A204.1 (cell line): ENCODE data around the gene RGS14.
A peak's percentile ranks its signal among the peaks of the same experiment; 100 is the strongest.
"Not testable (repeated sequence)": the region's sequence is repeated elsewhere in the genome, so short reads cannot be mapped to it uniquely, and the experiment has no call there.

Experiments
- FAIRE-seq: peaks from 2 replicates; lab custom pipeline; 2012; peaks lifted over from hg19 to GRCh38; lab: Jason Lieb, UNC

RGS14 gene

GRCh38 chr5:177346820-177347219 lies 10.9 kb upstream of the RGS14 start:
- FAIRE-seq = no peak

GRCh38 chr5:177347699-177348098 lies 10.0 kb upstream of the RGS14 start:
- FAIRE-seq = no peak

GRCh38 chr5:177349362-177349647 lies 8.4 kb upstream of the RGS14 start:
- FAIRE-seq = no peak

DNA sequence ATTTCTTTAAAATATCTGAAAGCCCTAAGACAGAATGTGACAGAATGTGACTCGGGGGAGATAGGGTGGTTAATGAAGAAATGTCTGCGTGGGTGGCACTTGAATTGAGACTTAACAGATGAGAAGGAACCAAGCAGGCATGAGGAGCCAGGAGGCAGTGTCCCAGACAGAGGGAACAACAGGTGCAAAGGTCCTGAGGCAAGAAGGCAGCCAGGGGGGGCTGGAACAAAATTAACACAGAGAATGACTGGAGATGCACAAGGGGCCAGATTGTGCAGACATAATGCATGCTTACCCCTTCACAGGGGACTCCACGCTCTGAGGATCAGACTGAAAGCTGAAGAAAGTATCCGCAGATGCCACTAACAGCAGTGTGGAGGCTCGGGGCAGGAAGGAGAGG lies 8.0 kb upstream of the RGS14 start:
- FAIRE-seq = no peak

GRCh38 chr5:177350776-177351391 lies 6.8 kb upstream of the RGS14 start:
- no peak for FAIRE-seq

GRCh38 chr5:177351392-177352329 lies 6.1 kb upstream of the RGS14 start, which contains the start of gene LMAN2:
LMAN2 (minus strand) TSS chr5:177351668; CDS start chr5:177351647, 21 bp downstream.
- peak; percentile 65 for FAIRE-seq

- FAIRE-seq = no peak
Observed at GRCh38 chr5:177353093-177353492, 4.6 kb upstream of the RGS14 start.

DNA sequence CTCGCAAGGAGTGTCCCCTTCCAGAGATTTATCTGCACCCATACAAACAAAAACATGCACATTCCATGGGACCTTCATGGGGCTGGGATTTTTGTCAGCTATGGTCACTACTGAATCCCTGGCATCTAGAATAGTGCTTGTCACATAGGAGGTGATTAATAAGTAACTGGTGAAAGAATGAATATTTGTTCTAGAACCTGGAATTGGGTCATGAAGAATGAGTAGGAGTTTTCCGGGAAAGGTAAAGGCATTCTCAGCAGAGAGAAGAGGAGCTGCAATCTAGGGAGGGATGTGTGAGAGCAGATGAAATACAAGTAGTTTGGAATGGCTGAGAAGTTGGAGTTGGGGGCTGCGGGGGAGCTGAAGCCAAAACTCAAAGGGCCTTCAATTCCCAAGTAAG lies 3.5 kb upstream of the RGS14 start:
- no peak for FAIRE-seq

DNA sequence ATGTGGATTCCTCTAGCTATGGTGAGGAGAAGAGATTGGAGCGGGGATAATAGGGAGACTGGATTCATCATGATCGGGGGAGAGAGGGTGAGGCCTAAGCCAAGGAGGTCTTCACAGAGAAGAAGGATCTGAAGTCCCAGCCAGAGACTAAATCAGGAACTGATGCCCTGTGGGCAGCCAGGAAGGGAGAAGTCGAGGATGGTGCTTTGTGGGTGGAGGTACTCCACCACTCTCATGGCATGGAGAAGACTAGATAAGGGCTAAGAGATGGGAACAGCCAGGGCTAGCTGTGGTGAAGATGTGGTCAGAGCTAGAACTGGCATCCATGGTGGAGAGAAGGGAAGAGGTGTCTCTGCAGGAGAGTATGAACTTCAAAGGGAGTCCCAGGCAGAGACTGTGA lies 3.0 kb upstream of the RGS14 start:
- no peak for FAIRE-seq

- FAIRE-seq = no peak
Observed at GRCh38 chr5:177355162-177355867, 2.4 kb upstream of the RGS14 start.

DNA sequence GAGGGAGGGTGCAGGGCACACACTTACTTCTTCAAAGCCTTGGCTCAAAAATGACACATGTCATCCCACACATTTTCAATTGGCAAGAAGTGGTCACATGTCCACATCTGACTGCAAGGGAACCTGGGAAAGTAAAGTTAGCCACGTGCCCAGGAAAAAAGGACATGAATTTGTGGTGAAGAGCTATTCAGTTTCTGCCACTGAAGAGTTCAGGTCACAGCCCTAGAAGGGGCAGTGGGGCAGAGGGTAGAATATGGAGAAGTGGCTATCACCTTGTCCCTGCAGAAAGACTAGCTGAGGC lies 1.9 kb upstream of the RGS14 start:
- FAIRE-seq = no peak

DNA sequence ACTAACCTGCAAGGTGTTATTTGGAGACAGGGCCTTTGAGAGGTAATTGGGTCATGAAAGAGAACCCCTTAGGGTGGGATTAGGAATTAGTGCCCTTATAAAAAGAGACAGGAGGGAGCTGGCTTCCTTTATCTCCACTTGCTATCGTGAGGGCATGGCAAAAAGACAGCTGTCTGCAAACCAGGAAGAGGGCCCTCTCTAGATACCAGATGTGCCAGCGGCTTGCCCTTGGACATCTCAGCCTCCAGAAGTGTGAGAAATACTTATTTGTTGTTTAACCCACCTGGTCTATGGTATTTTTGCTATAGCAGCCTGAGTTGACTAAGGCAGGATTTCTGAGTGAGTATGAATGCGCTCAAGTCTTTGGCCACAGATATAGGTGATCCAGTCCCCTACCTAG lies 978 bp upstream of the RGS14 start:
- no peak for FAIRE-seq

GRCh38 chr5:177357146-177357458 lies 622 bp upstream of the RGS14 start:
- no peak for FAIRE-seq

GRCh38 chr5:177358370-177358819 lies 671 bp downstream of the RGS14 start:
- no peak for FAIRE-seq

DNA sequence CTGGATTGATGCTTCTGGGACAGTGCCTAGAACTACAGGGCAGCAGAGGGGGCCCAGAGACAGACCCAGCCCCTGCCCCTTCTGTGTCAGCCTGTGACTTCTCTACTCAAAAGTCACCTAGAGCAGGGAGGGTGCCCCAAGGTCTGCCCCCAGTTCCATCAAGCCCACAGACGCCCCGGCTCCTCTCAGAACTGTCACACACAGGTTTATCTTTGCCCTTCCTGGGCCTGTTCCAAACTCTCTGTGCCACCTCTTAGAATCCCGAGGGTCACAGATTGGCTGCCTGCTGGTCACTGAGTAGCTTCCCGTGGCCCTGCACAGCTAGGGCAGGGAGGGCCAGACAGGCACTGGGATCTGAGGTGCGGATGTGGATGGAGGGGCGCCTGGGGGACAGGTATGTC lies 1.7 kb downstream of the RGS14 start:
- FAIRE-seq = no peak

GRCh38 chr5:177359860-177360259 lies 2.1 kb downstream of the RGS14 start:
- no peak for FAIRE-seq

DNA sequence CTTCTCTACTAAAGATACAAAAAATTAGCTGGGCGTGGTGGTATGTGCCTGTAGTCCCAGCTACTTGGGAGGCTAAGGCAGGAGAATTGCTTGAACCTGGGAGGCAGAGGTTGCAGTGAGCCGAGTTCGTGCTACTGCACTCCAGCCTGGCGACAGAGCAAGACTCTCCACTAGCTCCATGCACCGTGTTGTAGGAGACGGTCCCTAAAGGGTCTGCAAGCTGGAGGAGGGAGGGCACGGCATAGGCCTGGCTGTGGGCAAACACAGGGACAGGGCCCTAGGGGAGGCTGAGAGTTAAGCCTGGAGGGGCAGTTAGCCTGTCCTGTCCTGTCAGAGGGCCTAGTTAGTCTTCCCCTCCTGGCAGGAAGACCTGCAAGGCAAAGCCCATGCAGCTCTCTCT lies 3.0 kb downstream of the RGS14 start:
- FAIRE-seq = not testable (repeated sequence)

GRCh38 chr5:177361418-177362291 lies 3.9 kb downstream of the RGS14 start:
- no peak for FAIRE-seq

- no peak for FAIRE-seq
Observed at GRCh38 chr5:177362292-177362609, 4.5 kb downstream of the RGS14 start.

- FAIRE-seq = no peak
Observed at GRCh38 chr5:177362610-177363507, 5.1 kb downstream of the RGS14 start.

DNA sequence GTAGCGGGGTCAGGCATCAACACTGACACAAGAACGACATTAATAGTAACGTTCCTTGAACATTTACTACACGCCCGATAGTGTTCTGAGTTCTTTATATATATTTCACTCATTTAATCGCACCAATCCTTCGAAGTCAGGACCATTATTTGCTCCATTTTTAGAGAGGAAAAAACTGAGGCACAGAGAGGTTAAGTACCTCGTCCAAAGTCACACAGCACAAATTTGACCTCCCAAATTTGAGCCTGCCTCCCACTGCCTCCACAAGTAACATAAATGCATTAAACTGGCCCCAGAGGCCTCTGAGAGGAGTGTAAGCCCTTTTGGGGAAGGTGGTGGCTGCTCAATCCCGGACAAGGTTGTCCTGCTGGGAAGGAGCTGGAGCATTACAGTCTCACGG lies 5.8 kb downstream of the RGS14 start:
- no peak for FAIRE-seq
